Ascending aorta (tissue), 2 donors: ENCODE data around the gene KMT2A. TPM values are rescaled to one million over a fixed set of nuclear protein-coding genes. Genes with fewer than 3 reads are reported as not detected.

ENCODE experiments used
- DNase-seq, 2 donors: peaks; one replicate each; pipeline ENCODE4 v3.0.0-alpha.2; 2019; ENCODE audit warnings: low spot score in 2 of 2
- H3K27ac ChIP-seq, 2 donors: fragments of 200-600 bp; sonication (generic); one replicate each; pipeline ENCODE4 v1.5.1; 2016 to 2017; ENCODE audit warnings: mild to moderate bottlenecking in 1 of 2
- H3K27me3 ChIP-seq: fragments of 200-600 bp; sonication (generic); one replicate; pipeline ENCODE4 v1.5.1; 2017
- H3K36me3 ChIP-seq, 2 donors: fragments of 200-600 bp; sonication (generic); one replicate each; pipeline ENCODE4 v1.5.1; 2016
- H3K4me1 ChIP-seq, 2 donors: fragments of 200-600 bp; sonication (generic); one replicate each; pipeline ENCODE4 v1.5.1; 2016 to 2017; ENCODE audit warnings: mild to moderate bottlenecking in 1 of 2
- H3K4me3 ChIP-seq, 2 donors: fragments of 200-600 bp; sonication (generic); one replicate each; pipeline ENCODE4 v1.5.1; 2016 to 2017; ENCODE audit warnings: mild to moderate bottlenecking in 1 of 2
- H3K9me3 ChIP-seq, 2 donors: fragments of 200-600 bp; sonication (generic); one replicate each; pipeline ENCODE4 v1.5.1; 2016
- CTCF ChIP-seq, 3 experiments: fragments of 200-600 bp in 2 of 3; fragments of 450-650 bp in 1 of 3; sonication (generic) in 2 of 3; IDR thresholded peaks; one replicate each; pipeline ENCODE4 v1.5.1; 2016 to 2019; ENCODE audit warnings: antibody characterized with exemption in 3 of 3, mild to moderate bottlenecking in 1 of 3, moderate library complexity in 1 of 3
- intact Hi-C: fragments of 100-400 bp; cut with DNase I; formaldehyde crosslinking; loops from one replicate; pipeline ENCODE4 v1.15.1; 2023
- total RNA-seq: library from RNA; depleted of rRNA; stranded (reverse); fragments of >200 nt; gene quantifications from one replicate; pipeline ENCODE4 v1.1.0, GENCODE V29; 2016

KMT2A gene
- total RNA-seq, 1 donor from 2014 or later = 61.3 TPM

DNA sequence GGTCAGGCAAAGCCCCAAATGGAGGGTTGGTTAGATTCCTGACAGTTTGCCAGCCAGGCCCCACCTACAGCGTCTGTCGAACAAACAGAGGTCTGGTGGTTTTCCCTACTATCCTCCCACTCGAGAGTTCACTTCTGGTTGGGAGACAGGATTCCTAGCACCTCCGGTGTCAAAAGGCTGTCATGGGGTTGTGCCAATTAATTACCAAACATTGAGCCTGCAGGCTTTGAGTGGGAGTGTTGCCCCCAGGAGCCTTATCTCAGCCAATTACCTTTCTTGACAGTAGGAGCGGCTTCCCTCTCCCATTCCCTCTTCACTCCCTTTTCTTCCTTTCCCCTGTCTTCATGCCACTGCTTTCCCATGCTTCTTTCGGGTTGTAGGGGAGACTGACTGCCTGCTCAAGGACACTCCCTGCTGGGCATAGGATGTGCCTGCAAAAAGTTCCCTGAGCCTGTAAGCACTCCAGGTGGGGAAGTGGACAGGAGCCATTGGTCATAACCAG lies 86.3 kb downstream of the KMT2A start:
- Histone ChIP-seq H3K27ac (no peak overlapping the region), H3K4me1 (no peaks in the 10 kb centered on the region), H3K36me3 (peaks cover 62 to 72% of the 10 kb centered on the region in 2 donors), H3K27me3 (no peaks in the 10 kb centered on the region), H3K9me3 (no peaks in the 10 kb centered on the region), H3K4me3 (no peak overlapping the region)
- no peak for DNase-seq
- peak in 1 of 3 experiments; percentile 27 for TF ChIP-seq CTCF (IDR thresholded peaks at IDR 0.05)
- intact Hi-C loops = no loop called here

DNA sequence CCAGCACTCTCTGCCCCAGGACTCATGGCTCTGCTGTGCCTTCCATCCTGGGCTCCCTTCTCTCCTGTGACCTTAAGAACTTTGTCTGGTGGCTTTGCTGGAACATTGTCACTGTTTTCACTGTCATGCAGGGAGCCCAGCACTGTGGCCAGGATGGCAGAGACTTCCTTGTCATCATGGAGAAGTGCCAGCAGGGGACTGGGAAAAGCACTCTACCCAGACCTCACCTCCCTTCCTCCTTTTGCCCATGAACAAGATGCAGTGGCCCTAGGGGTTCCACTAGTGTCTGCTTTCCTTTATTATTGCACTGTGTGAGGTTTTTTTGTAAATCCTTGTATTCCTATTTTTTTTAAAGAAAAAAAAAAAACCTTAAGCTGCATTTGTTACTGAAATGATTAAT lies 88.1 kb downstream of the KMT2A start:
- no peak overlapping the region for H3K4me3 ChIP-seq
- no peak overlapping the region for H3K27ac ChIP-seq
- intact Hi-C loops = no loop called here
- H3K4me1 ChIP-seq = peaks cover 0 to 2% of the 10 kb centered on the region in 2 donors
- no peak for TF ChIP-seq CTCF (IDR thresholded peaks at IDR 0.05)
- H3K27me3 ChIP-seq = no peaks in the 10 kb centered on the region
- peaks cover 54 to 59% of the 10 kb centered on the region in 2 donors for H3K36me3 ChIP-seq
- no peak for DNase-seq
- no peaks in the 10 kb centered on the region for H3K9me3 ChIP-seq

- intact Hi-C loops = no loop called here
- Histone ChIP-seq H3K4me1 (peaks cover 0 to 8% of the 10 kb centered on the region in 2 donors), H3K4me3 (no peak overlapping the region), H3K27ac (no peak overlapping the region), H3K36me3 (peaks cover 48 to 53% of the 10 kb centered on the region in 2 donors), H3K27me3 (no peaks in the 10 kb centered on the region), H3K9me3 (no peaks in the 10 kb centered on the region)
- DNase-seq = no peak
- TF ChIP-seq CTCF (IDR thresholded peaks at IDR 0.05) = no peak
Observed at GRCh38 chr11:118524757-118525470, 88.6 kb downstream of the KMT2A start.

- intact Hi-C loops = no loop called here
- Histone ChIP-seq H3K36me3 (peaks cover 31 to 36% of the 10 kb centered on the region in 2 donors), H3K9me3 (no peaks in the 10 kb centered on the region), H3K27ac (no peak overlapping the region), H3K27me3 (no peaks in the 10 kb centered on the region), H3K4me1 (peaks cover 0 to 17% of the 10 kb centered on the region in 2 donors), H3K4me3 (no peak overlapping the region)
- no peak for DNase-seq
- TF ChIP-seq CTCF (IDR thresholded peaks at IDR 0.05) = no peak
Observed at GRCh38 chr11:118526688-118527087, 90.4 kb downstream of the KMT2A start.

- no peaks in the 10 kb centered on the region for H3K9me3 ChIP-seq
- peaks cover 0 to 21% of the 10 kb centered on the region in 2 donors for H3K4me1 ChIP-seq
- H3K27ac ChIP-seq = no peak within 1 kb of the TSS
- peaks cover 26 to 31% of the 10 kb centered on the region in 2 donors for H3K36me3 ChIP-seq
- no peaks in the 10 kb centered on the region for H3K27me3 ChIP-seq
- TF ChIP-seq CTCF (IDR thresholded peaks at IDR 0.05) = no peak
- intact Hi-C loops = no loop called here
- H3K4me3 ChIP-seq = no peak within 1 kb of the TSS
- no peak for DNase-seq
Observed at GRCh38 chr11:118527109-118527508, 90.8 kb downstream of the KMT2A start, which contains the start of gene TTC36. TTC36 (plus strand) TSS chr11:118527474; CDS start chr11:118527495, 21 bp downstream.
